HG03095 (cell line): ENCODE results near the gene TINAGL1.

ENCODE experiments used
- ATAC-seq: cut with Tn5 transposase; IDR thresholded peaks from one replicate; pipeline ENCODE4 v1.9.1; 2021; ENCODE audit warnings: moderate library complexity; ENCODE audit not compliant: unreplicated experiment

Gene TINAGL1

DNA sequence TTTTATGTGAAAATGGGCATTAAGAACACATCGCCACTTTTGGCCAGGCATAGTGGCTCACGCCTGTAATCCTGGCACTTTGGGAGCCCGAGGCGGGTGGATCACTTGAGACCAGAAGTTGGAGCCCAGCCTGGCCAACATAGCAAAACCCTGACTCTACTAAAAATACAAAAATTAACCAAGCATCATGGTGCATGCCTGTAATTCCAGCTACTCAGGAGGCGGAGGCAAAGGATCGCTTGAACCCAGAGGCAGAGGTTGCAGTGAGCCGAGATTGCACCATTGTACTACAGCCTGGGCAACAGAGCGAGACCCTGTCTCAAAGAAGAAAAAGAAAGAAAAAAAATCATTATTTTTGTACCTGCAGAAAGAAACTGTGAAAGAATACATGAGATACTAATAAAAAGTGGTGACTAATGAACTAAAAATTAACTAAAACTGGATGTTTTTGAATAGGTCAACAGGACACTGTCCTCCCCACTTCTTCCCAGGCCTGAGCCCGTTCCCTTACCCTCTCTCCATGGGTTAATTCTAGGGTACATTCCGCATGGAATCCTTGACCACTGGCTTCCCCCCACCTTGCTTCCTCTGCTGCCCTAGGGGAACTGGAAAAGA is 8.3 kb upstream of the TINAGL1 start:
- ATAC-seq = no peak

DNA sequence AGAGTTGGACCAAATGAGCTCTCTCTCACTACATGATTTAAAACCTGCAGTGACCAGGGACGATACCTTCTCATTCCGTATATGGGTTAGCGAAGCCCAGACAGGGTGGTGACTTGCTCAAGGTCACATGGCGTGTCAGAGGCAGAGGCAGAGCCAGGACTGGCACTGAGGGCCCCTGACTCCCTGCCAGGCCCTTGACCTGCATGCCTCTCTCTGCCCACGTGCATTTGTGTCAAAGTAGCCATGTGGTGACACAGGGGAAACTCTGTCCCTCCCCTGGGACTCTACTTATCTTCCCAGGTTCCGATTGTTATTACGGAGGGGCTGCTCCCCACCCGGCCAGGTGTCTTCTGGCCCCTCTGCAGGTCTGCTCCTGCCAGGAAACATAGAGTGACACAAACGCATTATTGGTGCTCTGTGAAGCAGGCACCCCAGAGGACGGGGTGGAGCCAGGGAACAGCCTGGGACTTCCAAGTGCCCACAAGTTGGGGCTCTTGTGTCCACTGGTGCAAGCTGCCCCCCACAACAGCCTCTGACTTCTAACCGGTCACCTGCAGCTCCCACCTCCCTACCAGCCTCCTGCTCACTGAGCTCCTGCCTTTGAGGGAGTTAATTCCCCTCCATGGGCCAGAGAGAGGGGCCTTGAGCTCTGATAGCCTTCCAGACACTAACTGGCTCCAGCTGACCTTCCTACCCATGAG is 7.3 kb upstream of the TINAGL1 start:
- no peak for ATAC-seq

DNA sequence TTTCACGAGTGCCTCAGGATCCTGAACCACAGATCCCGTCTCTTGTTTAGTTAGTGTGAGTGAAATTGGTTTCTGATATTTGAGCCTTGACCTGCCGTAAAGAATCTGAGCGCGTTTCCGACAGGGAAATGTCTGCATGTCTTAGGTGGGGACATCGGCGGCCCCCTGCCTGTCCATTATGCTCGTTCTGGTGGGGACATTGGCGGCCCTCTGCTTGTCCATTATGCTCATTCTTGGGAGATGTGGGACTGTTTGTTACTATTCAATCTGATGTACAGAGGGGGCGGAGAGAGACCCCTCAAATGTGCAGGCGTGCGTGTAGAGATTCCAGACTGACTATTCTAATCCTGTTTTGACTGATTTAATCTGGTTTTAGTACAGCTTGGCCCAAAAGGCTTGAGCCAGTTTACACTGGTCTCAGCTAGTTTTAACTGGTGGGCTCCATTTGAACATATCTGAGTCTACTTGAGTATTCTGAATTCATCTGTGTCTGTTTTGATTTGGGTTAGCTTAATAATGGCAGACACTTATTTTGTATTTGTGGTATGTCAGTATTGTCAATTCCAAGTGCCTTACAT is 6.6 kb upstream of the TINAGL1 start:
- ATAC-seq = no peak

DNA sequence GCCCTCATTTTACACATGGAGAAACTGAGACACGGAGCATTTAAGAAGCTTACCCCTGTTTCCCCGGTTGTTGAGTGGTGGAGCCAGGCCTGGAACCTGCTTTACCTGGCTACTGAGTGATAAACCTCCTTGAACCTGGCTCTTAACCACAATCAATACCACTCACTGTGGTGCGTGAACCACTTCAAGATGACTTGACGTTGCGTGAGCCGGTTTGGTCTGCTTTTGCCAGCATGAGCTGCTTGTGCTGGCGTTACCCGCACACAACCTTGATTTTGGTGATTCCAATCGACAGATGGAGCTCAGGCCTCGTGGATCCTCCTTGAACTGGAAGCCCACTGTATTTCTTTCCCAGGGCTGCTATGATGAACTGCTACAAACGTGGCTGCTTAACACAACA is 6.1 kb upstream of the TINAGL1 start:
- no peak for ATAC-seq

DNA sequence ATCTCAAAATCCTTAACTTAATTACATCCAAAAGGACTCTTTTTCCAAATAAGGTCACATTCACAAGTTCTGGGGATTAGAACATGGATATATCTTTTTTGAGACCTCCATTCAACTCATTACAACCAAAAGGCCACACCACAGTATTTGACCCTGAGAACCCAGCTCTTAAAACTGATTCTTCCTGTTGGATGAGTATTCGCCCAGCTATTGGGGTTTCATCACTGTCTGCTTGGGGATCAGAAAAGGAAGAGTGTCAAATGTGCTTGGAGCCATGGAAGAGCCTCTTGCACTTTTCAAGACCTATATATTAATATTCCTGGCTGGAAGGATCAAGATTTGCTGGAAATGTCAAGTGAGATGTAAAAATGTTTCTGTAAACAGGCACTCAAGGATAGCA is 5.4 kb upstream of the TINAGL1 start:
- ATAC-seq = no peak

DNA sequence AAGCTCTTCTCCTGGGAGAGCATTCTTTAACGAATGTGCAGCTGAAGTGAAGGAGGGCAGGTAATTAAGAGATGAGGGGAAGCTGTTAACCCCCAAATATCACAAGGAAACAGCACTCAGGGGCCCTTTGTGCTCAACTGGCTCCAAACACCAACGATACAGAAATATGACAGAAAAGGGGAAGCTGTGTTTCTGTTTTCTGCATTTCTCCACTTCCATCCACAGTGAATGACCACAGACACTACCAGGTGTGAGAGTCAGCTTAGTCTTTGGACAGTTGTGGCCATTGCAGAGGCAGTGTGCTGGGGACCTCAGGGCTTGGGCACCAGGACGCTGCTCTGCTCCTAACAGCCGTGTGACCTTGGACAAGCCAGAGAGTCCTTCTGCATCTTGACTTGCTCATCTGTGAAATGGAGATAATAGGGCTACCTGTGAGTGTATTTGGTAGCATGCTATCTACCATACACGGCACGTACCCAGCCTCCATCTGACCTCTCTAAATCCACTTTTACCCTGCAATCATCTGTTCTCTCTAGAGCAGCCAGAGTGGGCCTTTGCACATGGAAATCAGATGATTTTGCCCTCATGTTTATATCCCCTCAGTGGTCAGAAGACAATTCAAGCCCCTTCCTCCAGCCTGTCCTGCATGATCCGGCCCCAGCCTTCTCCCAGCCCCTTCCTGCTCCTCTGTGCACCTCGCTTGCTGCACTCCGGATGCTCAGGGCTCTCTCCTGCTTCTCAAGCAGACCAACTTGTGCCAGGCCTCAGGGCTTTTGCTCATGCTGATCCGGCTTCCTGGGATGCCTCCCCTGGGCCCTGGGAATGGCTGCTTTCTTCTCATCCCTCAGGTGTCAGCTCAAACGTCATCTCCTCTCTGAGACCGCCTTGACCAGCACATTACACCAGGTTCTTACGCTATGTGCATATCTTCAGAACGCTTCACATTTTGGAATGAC is 4.7 kb upstream of the TINAGL1 start:
- ATAC-seq = no peak

DNA sequence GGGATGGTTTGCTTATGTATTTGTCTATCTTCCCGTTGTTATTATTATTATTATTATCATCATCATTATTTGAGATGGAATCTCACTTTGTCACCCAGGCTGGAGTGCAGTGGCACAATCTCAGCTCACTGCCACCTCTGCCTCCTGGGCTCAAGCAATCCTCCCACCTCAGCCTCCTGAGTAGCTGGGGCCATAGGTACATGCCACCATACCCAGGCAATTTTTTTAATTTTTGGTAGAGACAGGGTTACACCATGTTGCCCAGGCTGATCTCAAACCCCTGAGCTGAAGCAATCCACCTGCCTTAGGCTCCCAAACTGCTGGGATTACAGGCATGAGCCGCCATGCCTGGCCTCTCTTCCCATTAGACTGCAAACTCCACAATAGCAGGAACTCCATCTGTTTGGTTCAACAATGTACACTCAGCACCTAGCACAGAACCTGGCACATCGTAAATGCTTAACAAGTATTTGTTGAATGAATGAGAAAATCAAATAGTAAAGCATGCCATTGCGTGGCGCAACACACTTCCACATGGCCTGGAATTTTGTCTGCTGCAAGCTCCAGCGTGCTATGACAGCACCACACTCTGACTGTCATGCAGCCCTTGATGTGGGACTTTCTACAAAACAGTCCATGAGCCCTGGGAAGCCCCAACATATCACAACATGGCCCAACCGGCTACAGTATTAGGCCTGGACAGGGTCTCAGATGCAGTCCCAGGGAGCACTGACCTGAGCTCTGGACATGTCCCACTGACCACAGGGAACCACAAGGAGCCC is 3.8 kb upstream of the TINAGL1 start:
- ATAC-seq = no peak

DNA sequence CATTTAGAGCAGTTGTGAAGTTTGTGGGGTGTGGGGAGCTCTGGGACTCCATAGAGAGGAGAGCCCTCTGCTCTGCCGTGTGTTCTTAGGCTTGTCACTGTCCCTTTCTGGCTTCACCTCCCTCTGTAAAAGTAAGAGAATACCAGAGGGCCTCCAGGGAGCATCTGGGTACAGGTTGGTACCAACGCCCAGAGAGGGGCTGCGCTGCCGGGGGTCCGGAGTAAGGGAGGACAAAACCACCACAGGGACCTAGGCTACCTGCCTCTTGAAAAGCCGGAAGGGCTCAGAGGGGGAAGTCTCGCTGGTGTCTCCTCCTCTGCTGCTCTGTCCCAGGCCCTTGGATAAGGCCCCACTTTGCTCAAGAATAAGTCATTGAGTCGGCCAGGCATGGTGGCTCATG is 3.1 kb upstream of the TINAGL1 start:
- no peak for ATAC-seq

DNA sequence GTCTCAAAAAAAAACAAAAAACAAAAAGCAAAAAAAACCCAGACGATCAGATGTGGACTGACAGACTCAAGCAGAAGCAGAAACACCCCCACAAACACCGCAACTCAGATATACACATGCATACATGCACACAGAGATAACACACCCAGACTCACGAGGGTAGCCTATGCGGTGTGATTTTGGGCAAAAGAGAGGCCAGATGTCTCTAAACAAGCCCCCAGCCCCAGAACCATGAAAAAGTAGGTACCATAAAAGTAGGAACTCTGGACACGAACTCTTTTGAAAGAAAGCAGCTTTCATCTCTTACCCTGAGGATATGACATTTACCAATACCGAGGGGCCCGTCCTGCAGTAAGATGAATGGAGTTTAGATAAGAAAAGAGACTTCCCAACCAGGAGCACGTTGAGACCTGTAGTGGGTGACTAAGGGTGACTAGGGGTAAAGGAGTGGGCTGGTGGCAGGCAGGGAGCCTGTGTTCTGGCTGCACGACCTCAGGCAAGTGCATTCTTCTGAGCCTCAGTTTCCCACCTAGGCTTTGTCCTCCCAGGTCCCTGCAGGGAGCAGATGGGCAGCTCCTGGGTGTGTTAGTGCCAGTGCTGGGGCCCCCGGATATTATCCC is 1.5 kb upstream of the TINAGL1 start:
- no peak for ATAC-seq

DNA sequence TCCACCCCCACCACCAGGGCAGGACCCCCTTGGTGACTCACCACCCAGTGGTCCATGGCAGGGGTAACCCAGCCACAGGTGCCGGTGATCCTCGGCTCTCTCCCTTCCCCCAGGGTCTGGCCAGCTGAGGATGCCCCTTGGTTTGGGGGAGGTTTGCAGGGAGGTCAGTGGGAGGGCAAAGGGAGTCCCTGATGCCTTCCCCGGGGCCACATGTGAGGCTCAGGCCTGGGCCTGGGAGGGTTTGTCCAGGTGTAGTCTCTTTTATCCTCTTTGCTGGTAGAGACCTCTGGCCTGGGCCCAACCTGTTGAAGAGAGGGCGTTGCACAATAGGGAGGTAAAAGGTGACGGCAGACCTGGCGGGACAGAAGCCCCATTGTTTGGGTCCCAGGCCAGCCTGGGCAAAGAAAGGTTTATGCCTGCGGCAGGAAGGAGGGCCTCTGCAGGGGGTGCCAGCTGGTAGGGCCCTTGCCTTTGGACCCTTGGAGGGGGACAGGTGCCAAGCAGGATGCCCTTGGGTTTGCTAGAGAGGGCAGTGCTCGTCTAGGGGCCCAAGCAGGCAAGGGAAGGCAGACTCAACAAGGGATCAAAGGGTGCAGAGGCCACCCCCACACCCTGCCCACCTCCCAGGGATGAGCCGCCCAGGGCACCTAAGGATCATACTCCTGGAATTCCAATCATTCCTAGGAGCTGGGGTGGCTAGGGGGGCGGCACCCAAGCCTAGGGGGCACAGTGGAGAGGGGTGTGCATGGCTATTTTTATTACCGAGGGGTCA is 760 bp upstream of the TINAGL1 start:
- no peak for ATAC-seq

DNA sequence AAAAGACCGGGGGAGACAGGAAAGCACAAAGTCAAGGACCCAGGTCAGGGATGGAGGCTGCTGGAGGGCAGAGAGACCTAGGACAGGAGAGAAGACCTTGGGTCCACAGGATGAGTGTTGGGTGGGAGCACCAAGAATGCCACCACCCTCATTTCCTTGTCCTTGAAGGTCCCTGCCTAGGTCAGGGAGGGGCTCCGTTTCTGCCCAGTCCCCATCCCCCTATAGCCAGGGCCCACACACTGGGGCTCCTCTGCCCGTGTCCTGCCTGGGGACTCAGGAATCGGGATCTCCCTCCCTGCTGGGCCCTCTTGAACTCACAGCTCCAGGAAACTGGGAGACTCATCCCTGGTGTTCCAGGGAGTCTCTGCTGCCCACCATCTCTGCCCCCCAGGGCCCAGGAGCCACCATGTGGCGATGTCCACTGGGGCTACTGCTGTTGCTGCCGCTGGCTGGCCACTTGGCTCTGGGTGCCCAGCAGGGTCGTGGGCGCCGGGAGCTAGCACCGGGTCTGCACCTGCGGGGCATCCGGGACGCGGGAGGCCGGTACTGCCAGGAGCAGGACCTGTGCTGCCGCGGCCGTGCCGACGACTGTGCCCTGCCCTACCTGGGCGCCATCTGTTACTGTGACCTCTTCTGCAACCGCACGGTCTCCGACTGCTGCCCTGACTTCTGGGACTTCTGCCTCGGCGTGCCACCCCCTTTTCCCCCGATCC is 584 bp downstream of the TINAGL1 start:
- ATAC-seq = no peak

DNA sequence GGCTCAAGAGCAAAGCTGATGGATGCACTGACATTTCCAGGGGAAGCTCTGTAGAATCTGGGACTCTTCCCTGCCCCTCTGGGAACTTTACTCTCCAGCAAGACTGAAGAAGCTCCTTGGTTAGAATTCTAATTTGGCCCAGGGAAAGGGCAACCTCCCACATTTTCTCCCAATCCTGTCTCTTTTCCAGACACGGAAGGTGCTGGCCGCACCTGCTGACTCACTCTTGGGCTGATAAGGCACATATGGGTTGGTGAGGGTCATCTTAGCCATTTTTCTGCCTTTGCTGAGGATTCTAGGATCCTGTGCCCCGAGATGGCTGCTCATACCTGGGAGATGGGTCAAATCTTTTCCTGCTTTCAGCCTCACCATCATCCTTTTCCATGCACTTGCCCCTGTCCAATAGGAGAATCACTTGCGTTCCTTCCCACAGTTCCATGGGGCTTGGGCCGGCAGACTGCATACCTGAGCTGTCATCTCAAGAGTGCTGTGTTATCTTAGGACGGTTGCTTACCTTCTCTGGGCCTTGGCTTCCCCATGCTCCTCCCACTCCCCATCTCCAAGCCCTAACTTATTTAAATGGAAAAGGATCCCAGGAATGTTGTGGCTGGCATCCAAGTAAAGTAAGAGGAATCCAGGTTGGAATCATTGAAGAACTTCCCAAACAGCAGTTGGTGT is 1.3 kb downstream of the TINAGL1 start:
- no peak for ATAC-seq

DNA sequence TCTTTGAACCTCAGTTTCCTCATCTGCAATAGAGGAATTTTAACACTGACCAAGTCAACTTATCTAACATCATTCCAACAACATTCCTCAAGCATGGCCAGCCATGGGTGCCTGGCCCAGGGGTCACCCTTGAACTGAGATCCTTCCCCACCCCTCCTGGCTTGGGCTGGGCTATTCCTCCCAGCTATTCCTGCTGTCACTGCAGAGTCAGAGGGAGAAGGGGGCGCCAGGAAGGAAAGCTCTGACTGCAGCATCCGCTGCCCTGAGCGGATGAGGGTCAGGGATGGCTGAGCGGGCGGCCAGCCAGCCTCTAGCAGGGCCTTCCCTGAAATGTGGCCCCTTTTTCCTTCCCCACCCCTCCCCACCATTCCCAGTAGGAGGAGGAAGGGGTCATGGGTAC is 3.1 kb downstream of the TINAGL1 start:
- ATAC-seq = no peak

DNA sequence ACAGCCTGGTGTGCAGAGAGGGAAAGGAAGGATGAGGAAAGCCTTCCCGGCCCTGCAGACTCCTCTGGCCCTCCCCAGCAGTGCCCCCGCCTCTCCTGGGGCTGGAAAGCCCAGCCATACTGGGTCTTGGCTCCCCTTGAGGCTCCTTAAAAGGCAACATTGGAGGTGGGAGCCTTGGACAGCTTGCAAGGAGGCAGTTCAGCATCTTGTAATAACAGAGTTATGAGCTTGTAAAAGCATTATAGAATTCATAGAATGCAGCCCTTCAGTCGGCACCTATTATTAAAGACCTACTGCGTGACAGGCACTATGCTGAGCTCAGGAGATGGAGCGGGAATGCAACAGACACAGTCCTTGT is 4.2 kb downstream of the TINAGL1 start:
- no peak for ATAC-seq

DNA sequence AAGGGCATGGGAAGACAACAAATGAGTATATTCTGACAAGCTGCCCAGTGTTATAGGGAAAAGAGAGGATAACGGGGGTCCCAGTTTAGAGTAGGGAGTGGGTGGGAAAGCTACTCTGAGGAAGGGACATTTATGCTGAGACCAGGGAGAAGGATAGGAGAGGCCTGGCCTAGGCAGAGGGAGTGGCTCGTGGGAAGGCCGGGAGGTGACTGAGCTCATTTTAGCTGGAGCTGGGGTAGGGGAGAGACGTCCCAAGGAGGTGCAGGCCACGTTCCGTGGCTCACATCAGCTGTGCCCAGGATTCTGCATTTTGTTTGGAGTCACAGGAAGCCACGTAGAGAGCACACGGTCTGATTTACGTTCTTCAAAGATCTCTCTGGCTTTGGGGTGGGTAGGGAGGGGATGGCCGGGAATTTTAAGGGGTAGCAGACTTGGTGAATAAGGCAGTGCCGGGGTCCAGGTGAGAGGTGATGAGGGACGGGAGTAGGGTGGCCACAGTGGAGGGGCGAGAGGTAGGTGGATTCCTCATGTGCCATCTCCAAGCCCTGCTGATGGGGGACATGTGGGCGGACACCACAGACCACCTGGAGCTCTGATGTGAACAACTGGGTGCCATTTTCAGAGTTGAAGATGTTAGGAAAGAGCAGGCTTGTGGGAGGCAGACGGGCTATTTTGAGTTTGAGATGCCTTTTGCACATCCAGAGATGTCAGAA is 4.7 kb downstream of the TINAGL1 start:
- no peak for ATAC-seq

DNA sequence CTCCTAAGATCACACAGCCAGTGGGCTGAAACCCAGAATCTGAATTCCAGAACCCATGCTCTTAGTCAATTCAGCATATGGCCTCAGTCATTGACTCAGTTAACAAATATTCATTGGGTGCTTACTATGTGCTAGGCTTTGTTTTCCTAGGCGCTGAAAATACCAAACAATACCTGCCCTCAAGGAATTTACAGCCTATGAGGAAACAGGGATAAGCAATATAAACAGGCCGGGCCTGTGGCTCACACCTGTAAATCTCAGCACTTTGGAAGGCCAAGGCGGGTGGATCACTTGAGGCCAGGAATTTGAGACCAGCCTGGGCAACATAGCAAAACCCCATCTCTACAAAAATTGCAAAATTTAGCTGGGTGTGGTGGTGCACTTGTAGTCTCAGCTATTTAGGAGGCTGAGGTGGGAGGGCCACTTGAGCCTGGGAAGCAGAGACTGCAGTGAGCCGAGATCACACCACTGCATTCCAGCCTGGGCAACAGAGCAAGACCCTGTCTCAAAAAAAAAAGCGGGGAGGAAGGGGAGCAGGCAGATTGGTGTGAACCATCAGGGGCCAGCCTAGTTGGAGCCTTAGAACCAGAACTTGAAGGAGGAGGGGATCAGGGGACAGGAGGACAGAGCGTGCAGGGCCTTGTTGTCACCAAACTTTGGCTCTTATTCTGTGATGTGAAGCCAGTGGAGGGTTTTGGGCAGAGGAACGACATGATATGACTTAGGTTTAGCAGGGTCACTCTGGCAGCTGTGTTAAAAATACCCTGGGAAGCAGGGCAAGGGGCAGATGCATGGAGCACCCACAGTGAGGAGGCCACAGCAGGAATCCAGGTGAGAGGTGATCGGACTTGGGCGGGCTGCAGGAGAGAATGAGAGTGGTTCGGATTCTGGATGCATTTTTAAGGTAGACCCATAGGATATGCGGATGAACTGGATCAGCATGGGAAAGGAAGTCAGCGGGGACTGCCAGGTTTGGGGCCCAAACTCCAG is 5.8 kb downstream of the TINAGL1 start:
- ATAC-seq = no peak
